ENCODE data around the gene CDK5RAP3. TPM values are rescaled to one million over a fixed set of nuclear protein-coding genes. Genes with fewer than 3 reads are reported as not detected.
"Not testable (repeated sequence)": the region's sequence is repeated elsewhere in the genome, so short reads cannot be mapped to it uniquely, and the experiment has no call there.

The CDK5RAP3 gene
- 100 to 1,000 TPM; 145 to 159 (median 156) TPM for total RNA-seq

DNA sequence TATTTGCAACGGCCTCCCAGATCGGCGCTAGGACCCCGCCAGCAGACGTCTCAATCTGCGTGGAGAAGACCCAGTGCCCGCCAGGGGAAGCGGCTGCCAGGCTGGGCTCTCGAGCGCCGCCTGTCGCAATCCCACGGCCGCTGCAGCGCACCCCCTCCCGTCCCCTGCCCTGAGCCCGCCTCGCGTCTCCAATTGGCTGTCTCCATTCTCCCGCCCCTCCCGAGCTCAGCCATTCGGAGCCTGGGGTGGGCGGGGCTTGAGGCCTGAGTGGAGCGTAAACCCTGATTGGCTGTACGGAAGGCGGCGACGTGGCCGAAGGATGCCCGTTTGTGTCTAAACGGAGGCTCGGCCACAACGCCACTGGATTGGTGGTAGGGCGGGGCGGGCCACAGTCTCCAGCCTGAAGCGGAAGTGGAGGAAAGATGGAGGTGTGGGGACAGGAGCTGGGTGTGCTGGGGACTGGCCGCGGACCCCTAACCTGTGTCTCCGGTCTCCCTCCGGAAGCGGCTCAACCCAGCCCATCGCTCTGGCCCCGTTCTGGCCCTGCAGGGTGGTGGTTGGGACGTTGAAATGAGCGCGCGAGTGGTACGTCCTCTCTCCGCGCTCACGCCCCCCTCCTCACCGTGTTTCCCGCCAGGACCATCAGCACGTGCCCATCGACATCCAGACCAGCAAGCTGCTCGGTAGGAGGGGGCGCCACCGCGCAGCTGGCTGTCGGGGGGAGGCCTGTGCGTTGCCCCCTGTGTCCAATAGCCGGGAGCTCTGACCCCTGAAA lies at the start of gene CDK5RAP3:
Gene CDK5RAP3, plus strand, starts transcription at position 389 of the 775 bp plus-strand sequence. Its CDS starts 34 bp downstream, at position 423.
- ATAC-seq (peak; percentile 99 to 100), DNase-seq (peak; percentile 98)
- Mint-ChIP-seq H3K4me1 (ENCODE audit: low read depth) (peaks cover 25% of the 10 kb centered on the region), H3K36me3 (ENCODE audit: insufficient read depth) (peaks cover 9% of the 10 kb centered on the region), H3K27me3 (ENCODE audit: low read depth) (no peaks in the 10 kb centered on the region), H3K9me3 (no peaks in the 10 kb centered on the region), H3K4me3 (peak within 1 kb of the TSS; percentile 96)

DNA sequence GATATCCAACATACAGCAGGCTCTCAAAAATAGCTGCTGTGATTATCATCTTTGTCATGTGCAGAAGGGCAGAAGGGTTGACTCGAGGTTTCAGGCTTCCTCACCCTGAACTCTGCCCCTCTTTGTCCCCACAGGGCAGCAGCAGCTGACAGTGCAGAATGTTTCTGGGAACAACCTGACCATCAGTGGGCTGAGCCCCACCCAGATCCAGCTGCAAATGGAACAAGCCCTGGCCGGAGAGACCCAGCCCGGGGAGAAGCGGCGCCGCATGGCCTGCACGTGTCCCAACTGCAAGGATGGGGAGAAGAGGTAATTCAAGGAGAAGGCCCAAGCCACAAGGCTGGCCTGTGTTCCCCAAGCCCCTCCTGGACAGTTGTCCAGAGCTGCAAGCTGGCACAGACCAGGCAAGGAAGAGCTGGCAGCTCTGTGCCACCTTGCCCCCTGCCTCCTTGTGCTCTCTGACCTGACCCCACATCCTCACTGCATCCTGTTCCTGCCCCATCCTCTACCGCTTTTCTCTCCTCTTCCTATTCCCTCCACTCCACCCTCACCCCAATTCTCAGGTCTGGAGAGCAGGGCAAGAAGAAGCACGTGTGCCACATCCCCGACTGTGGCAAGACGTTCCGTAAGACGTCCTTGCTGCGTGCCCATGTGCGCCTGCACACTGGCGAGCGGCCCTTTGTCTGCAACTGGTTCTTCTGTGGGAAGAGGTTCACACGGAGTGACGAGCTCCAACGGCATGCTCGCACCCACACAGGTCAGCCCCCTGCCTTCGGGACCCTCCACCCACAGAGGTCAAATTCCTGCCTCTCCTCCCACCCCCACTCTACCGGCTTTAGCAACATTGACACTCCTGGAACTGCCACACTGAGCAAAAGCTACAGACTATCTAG lies 45.9 kb upstream of the CDK5RAP3 start:
- ATAC-seq (no peak), DNase-seq (no peak)
- H3K4me1 Mint-ChIP-seq (ENCODE audit: low read depth): peaks cover 2% of the 10 kb centered on the region
- H3K27me3 Mint-ChIP-seq (ENCODE audit: low read depth): no peaks in the 10 kb centered on the region
- H3K36me3 Mint-ChIP-seq (ENCODE audit: insufficient read depth): peaks cover 53% of the 10 kb centered on the region
- H3K9me3 Mint-ChIP-seq: no peaks in the 10 kb centered on the region
- H3K4me3 Mint-ChIP-seq: no peak overlapping the region

DNA sequence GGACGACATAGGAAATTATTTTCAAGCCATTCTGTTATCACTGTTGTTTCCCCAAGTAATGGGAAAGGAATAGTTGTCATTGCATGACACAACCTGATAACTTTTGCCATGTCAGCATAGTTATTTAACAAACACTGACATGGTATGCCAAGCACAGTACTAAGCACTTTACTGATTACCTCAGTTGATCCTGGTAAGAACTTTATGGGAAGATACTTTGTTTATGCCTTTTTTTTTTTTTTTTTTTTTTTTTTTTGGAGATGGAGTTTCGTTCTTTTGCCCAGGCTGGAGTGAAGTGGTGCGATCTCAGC lies 45.3 kb upstream of the CDK5RAP3 start:
- Mint-ChIP-seq H3K27me3 (ENCODE audit: low read depth) (no peaks in the 10 kb centered on the region), H3K9me3 (no peaks in the 10 kb centered on the region), H3K4me3 (no peak overlapping the region), H3K4me1 (ENCODE audit: low read depth) (peaks cover 2% of the 10 kb centered on the region), H3K36me3 (ENCODE audit: insufficient read depth) (peaks cover 55% of the 10 kb centered on the region)
- DNase-seq: no peak
- no peak for ATAC-seq

GRCh38 chr17:47927821-47928400 lies 43.0 kb upstream of the CDK5RAP3 start:
- Mint-ChIP-seq H3K4me1 (ENCODE audit: low read depth) (no peaks in the 10 kb centered on the region), H3K9me3 (no peaks in the 10 kb centered on the region), H3K36me3 (ENCODE audit: insufficient read depth) (peaks cover 47% of the 10 kb centered on the region), H3K4me3 (no peak overlapping the region), H3K27me3 (ENCODE audit: low read depth) (no peaks in the 10 kb centered on the region)
- DNase-seq: no peak
- no peak for ATAC-seq

- H3K36me3 Mint-ChIP-seq (ENCODE audit: insufficient read depth): peaks cover 43% of the 10 kb centered on the region
- no peak for DNase-seq
- H3K4me3 Mint-ChIP-seq: no peak overlapping the region
- no peaks in the 10 kb centered on the region for H3K9me3 Mint-ChIP-seq
- no peaks in the 10 kb centered on the region for H3K27me3 Mint-ChIP-seq (ENCODE audit: low read depth)
- no peaks in the 10 kb centered on the region for H3K4me1 Mint-ChIP-seq (ENCODE audit: low read depth)
- no peak for ATAC-seq
Measured at GRCh38 chr17:47928415-47928814, 42.5 kb upstream of the CDK5RAP3 start.

DNA sequence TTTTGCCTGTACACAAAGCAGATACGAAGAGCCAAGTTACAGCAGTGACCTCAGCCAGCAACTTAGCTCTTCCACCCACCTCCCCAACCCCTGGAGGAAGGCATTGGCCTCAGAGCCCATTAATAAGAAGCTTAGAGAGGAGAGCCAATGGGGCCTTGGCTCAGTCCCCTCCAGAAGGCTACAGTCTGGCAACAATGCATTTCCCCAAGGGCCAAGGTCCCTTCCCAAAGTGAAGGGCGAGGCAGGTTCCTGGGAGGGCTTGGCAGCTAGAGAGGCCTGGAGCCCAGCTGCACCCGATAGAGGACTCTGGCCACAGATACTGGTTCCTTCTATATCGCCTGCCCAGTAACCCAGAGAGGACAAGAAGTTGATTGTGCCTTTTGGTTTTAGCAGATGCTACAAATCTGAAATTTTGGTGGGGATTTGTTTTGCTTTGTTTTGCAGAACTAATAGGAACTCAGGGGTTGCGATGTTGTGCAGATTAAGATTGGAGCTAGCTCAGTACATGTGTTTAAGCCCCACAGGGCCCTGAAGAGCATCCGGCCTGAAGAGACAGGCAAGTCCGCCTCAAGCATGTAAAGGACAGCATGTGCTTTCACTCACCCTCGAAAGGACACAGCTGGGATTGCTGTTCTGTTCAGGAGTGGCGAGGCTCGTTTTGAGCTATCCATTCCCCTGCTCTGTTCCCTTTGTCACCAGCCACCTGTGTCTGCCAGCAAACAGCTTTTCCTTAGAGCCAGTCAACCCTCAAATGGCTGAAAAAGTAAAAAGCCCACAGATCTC lies 41.5 kb upstream of the CDK5RAP3 start:
- H3K4me1 Mint-ChIP-seq (ENCODE audit: low read depth): no peaks in the 10 kb centered on the region
- DNase-seq (no peak), ATAC-seq (no peak)
- no peak overlapping the region for H3K4me3 Mint-ChIP-seq
- H3K9me3 Mint-ChIP-seq: no peaks in the 10 kb centered on the region
- H3K27me3 Mint-ChIP-seq (ENCODE audit: low read depth): no peaks in the 10 kb centered on the region
- peaks cover 34% of the 10 kb centered on the region for H3K36me3 Mint-ChIP-seq (ENCODE audit: insufficient read depth)

DNA sequence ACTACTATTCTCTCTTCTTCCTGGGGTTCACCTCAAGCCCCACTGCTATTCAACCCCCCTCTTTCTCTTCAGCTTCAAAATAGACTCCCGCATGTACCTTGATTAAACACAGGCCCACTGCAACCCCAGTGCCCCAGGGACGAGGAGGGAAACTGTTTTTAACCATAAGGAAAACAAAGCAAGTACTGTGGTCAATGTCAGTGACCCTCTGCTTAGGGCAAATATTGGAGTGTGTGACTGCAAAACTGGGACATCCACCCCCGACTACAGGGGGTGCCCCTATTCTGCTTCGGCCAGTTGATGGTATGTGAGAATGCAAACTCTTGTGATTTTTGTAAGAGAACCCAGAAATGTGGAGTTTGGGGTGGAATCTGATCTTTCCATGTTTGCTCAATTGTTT lies 39.1 kb upstream of the CDK5RAP3 start:
- Mint-ChIP-seq H3K36me3 (ENCODE audit: insufficient read depth) (peaks cover 25% of the 10 kb centered on the region), H3K4me1 (ENCODE audit: low read depth) (no peaks in the 10 kb centered on the region), H3K27me3 (ENCODE audit: low read depth) (no peaks in the 10 kb centered on the region), H3K4me3 (no peak overlapping the region), H3K9me3 (no peaks in the 10 kb centered on the region)
- DNase-seq (no peak), ATAC-seq (no peak)

DNA sequence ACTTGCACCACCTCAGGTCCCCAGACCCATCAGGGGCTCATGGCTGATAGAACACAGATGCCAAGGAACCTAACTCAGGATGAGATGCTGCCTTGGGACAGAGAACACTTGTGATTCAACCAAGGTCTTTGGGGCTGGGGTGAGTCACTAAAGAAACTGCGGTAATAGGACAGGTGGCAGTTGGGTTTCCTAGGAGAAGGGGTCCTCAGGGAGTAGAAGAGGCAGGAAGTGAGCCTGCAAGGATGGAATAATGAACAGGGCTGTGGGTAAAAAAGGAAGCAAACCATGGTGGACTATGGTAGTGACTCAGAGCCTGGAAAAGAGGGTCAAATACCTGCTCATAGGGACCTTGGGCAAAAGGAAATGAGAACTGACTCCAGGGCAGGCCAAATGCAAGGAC lies 36.1 kb upstream of the CDK5RAP3 start:
- Mint-ChIP-seq H3K4me3 (no peak overlapping the region), H3K4me1 (ENCODE audit: low read depth) (no peaks in the 10 kb centered on the region), H3K27me3 (ENCODE audit: low read depth) (no peaks in the 10 kb centered on the region), H3K9me3 (no peaks in the 10 kb centered on the region), H3K36me3 (ENCODE audit: insufficient read depth) (peaks cover 7% of the 10 kb centered on the region)
- ATAC-seq (no peak), DNase-seq (no peak)

GRCh38 chr17:47935468-47935867 lies 35.4 kb upstream of the CDK5RAP3 start:
- not testable (repeated sequence) for H3K36me3 Mint-ChIP-seq (ENCODE audit: insufficient read depth); H3K27me3 Mint-ChIP-seq (ENCODE audit: low read depth)

GRCh38 chr17:47935961-47936360 lies 35.0 kb upstream of the CDK5RAP3 start:
- H3K4me1 Mint-ChIP-seq (ENCODE audit: low read depth): peaks cover 3% of the 10 kb centered on the region
- no peaks in the 10 kb centered on the region for H3K27me3 Mint-ChIP-seq (ENCODE audit: low read depth)
- H3K9me3 Mint-ChIP-seq: peaks cover 2% of the 10 kb centered on the region
- H3K4me3 Mint-ChIP-seq: no peak overlapping the region
- DNase-seq: no peak
- H3K36me3 Mint-ChIP-seq (ENCODE audit: insufficient read depth): peaks cover 2% of the 10 kb centered on the region
- ATAC-seq: no peak

More at GRCh38 chr17:47935468-47935867, 35.4 kb upstream of the CDK5RAP3 start:
- not testable (repeated sequence) for DNase-seq; H3K4me1 Mint-ChIP-seq (ENCODE audit: low read depth); H3K9me3 Mint-ChIP-seq; H3K4me3 Mint-ChIP-seq; ATAC-seq

GRCh38 chr17:47937941-47938340 lies 33.0 kb upstream of the CDK5RAP3 start:
- H3K4me1 Mint-ChIP-seq (ENCODE audit: low read depth): peaks cover 18% of the 10 kb centered on the region
- DNase-seq (no peak), ATAC-seq (no peak)
- no peaks in the 10 kb centered on the region for H3K27me3 Mint-ChIP-seq (ENCODE audit: low read depth)
- H3K36me3 Mint-ChIP-seq (ENCODE audit: insufficient read depth): peaks cover 1% of the 10 kb centered on the region
- peaks cover 5% of the 10 kb centered on the region for H3K9me3 Mint-ChIP-seq
- no peak overlapping the region for H3K4me3 Mint-ChIP-seq

DNA sequence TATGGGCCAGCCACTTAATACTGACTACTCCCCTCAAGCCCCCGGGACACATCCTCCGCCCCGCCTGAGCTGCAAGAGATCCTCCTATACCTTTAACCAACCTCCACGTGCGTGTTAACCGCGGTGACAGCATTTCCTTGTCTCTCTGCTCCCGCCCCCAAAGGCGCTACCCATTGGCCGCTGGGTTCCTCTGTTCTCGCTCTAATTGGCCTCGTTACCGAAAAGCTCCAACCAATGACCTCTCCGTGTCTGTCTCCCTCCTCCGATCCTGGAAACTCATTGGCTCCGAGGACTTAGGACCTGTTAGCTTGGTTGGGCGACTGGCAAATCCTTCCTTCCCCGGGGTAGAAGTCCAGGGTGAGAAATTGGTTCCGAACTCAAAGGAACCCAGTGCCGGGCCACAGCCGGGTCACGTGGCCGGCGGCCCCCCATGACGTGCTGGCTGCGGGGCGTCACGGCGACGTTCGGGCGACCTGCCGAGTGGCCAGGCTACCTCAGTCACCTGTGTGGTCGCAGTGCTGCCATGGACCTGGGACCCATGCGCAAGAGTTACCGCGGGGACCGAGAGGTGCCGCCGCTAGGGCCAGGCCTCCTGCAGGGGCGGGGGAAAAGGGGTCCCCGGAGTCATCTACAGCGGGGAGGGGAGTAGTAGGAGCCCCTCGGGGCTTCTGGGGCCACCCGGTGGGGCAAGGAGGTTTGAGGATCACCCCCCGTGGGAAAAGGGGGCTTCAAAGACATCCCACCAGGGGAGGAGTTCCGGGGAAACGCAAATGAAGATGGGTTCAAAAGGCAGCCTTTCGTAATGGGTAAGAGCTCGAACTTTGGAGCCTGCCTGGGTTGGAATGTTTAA lies 29.4 kb upstream of the CDK5RAP3 start, which contains the start of gene PNPO:
Gene PNPO, plus strand, starts transcription at position 326 of the 850 bp plus-strand sequence. Its CDS starts 105 bp downstream, at position 431.
- Mint-ChIP-seq H3K4me1 (ENCODE audit: low read depth) (peaks cover 36% of the 10 kb centered on the region), H3K4me3 (peak within 1 kb of the TSS; percentile 91), H3K9me3 (peaks cover 5% of the 10 kb centered on the region), H3K27me3 (ENCODE audit: low read depth) (no peaks in the 10 kb centered on the region), H3K36me3 (ENCODE audit: insufficient read depth) (peaks cover 9% of the 10 kb centered on the region)
- peak; percentile 98 to 99 for ATAC-seq
- peak; percentile 89 for DNase-seq

- DNase-seq: no peak
- no peaks in the 10 kb centered on the region for H3K27me3 Mint-ChIP-seq (ENCODE audit: low read depth)
- H3K4me1 Mint-ChIP-seq (ENCODE audit: low read depth): peaks cover 39% of the 10 kb centered on the region
Measured at GRCh38 chr17:47942096-47942510, 28.8 kb upstream of the CDK5RAP3 start.

More at GRCh38 chr17:47942096-47942510, 28.8 kb upstream of the CDK5RAP3 start:
- Mint-ChIP-seq H3K4me3 (peak overlapping the region; percentile 91), H3K9me3 (peaks cover 5% of the 10 kb centered on the region), H3K36me3 (ENCODE audit: insufficient read depth) (peaks cover 9% of the 10 kb centered on the region)
- peak in 1 of 2 donors; percentile 9 for ATAC-seq

Data from activated T-cell treated with anti-CD3 and anti-CD28 coated beads, Interleukin-2, amount 50 U/mL, for 4 hours (primary cell).